SK-N-SH (cell line): Measurements from ENCODE around the gene PPP1R1C.

Experiments used
- CTCF ChIP-seq: fragments of 200-600 bp; sonication (generic); IDR thresholded peaks from 2 replicates; pipeline ENCODE4 v1.6.1; 2017; ENCODE audit warnings: antibody characterized with exemption, mild to moderate bottlenecking, moderate library complexity
- EZH2phosphoT487 ChIP-seq: fragments of 200-600 bp; sonication (generic); IDR thresholded peaks from 2 replicates; pipeline ENCODE4 v1.6.1; 2017; ENCODE audit warnings: low read depth, mixed run types, mild to moderate bottlenecking, antibody characterized with exemption, moderate library complexity, borderline replicate concordance
- GABPA ChIP-seq: IDR thresholded peaks from 2 replicates; pipeline ENCODE4 v1.4.0; 2012; ENCODE audit warnings: low read depth, mild to moderate bottlenecking
- POLR2AphosphoS5 ChIP-seq: IDR thresholded peaks from 2 replicates; pipeline ENCODE4 v1.6.1; 2012; ENCODE audit warnings: low read depth, low read length
- USF1 ChIP-seq: IDR thresholded peaks from 2 replicates; pipeline ENCODE4 v1.4.0; 2012; ENCODE audit warnings: low read depth, borderline replicate concordance

GRCh38 chr2:182069416-182069815 is 83.8 kb downstream of the PPP1R1C start:
- no peak for TF ChIP-seq CTCF
- TF ChIP-seq USF1: no peak
- TF ChIP-seq EZH2phosphoT487: no peak
- TF ChIP-seq GABPA: no peak
- no peak for TF ChIP-seq POLR2AphosphoS5
